HG03469 (cell line): Measurements from ENCODE around the gene CACNA2D3.
"Not testable (repeated sequence)": the region's sequence is repeated elsewhere in the genome, so short reads cannot be mapped to it uniquely, and the experiment has no call there.

Source experiments
- ATAC-seq: cut with Tn5 transposase; IDR thresholded peaks from one replicate; pipeline ENCODE4 v1.9.1; 2021; ENCODE audit warnings: mild to moderate bottlenecking, moderate library complexity, moderate number of reproducible peaks; ENCODE audit not compliant: unreplicated experiment

Gene CACNA2D3

GRCh38 chr3:54968546-54969172, 846.3 kb downstream of the CACNA2D3 start:
- ATAC-seq = no peak

GRCh38 chr3:54969652-54970051, 847.3 kb downstream of the CACNA2D3 start:
- ATAC-seq = no peak

- no peak for ATAC-seq
These were observed 848.5 kb downstream of the CACNA2D3 start for GRCh38 chr3:54970895-54971294.

- ATAC-seq = no peak
These were observed 855.1 kb downstream of the CACNA2D3 start for GRCh38 chr3:54977439-54977838.

DNA sequence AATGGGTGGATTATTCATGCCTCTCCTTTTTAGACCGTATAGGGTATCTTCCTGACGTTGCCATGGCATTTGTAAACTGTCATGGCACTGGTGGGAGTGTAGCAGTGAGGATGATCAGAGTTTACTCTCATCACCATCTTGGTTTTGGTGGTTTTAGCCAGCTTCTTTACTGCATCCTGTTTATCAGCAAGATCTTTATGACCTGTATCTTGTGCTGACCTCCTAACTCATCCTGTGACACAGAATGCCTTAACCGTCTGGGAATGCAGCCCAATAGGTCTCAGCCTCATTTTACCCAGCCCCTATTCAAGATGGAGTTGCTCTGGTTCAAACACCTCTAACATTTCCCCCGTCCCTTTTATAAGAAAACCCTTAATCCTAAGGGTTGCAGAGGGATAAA, 855.6 kb downstream of the CACNA2D3 start:
- not testable (repeated sequence) for ATAC-seq

DNA sequence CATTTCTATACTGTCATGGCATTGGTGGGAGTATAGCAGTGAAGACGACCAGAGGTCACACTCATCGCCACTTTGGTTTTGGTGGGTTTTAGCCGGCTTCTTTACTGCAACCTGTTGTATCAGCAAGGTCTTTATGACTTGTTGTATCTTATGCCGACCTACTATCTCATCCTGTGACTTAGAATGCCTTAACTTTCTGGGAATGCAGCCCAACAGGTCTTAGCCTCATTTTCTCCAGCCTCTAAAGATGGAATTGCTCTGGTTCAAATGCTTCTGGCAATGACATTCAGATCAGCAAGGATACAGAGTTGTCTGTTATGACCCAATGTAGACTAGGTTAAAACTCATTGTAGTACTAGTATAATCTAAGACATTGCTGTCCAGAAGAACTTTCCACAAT, 860.5 kb downstream of the CACNA2D3 start:
- no peak for ATAC-seq

- no peak for ATAC-seq
These were observed 861.1 kb downstream of the CACNA2D3 start for GRCh38 chr3:54983266-54984099.

DNA sequence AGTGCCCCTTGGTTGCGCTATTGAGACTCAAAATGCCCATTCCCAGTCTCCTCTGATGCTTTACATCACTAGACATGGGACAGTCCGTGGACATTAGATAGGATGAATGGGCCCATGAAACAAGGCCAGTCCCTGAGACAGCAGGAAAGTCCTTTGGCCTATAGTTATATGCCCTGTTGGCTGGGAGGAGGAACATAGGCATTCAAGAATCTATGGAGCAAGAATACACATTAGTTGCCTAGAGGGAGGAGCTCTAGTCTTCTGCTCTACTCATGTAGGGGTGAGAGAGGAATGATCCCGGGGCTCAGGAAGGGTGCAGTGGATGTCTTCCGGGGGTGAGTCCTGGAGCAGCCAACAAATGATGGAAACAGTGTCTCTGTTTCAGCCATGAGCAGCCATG, 863.5 kb downstream of the CACNA2D3 start:
- ATAC-seq = no peak

DNA sequence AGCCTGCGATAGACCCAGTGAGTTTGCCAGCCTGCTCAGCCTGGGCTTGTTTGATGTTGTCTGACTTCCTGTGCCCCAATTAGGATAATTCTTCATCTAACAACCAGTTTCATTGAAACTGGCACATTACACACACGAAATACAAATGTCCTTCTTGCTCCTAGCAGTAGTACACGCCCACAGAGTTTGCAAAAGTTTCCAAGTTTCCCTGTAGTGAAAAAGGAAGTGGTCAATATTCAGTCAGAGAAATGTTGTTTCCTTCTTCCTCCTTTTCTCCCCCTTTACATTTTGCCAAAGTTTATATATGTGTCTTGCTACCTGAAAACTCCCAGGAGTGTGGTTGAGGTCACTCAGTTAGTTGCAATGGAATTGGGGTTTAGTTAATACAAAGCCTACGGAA, 863.9 kb downstream of the CACNA2D3 start:
- ATAC-seq = no peak

DNA sequence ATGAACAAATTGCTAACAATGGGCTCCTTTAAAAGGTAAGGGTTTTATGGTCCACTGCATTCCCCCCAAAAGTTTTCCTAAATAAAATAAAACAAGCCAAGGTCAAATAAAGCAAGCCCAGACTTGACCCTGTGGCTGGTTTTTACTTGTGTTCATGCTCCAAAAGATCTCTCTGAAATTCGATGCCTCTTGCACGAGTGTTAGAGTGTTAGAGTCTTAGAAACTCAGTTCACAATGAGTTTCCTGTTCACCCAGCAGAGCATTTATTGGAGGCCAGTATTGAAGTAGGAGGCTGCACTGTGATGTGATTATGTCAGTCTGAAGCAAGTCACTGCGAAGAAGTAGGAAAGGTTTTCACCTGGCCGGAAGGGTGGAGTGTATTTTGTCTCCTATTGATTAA, 865.4 kb downstream of the CACNA2D3 start:
- no peak for ATAC-seq

DNA sequence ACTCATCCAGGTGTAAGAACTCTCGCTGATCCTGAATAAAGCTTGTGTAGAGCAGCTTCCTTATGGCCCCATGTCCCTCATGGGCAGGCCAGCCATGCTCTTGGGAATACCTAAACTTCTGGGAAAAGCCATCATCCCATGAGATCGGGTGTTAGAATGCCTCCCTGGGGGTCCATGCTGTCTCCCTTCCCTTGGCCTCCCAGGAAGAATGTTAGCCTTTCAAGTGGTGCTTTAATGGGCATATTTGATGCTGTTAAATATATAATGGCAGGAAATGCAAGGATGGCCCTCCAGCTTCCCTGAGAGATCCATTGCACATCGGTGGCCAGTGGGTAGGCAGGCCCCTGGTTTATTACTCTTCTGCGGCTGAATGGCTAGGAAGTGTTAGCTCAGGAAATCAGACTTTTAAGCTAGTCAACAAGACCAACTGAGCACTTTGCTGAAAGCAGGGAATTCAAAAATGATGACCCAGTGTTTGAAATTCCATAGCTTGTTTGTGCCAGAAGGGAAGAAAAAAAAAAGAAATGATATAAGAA, 866.0 kb downstream of the CACNA2D3 start:
- no peak for ATAC-seq

DNA sequence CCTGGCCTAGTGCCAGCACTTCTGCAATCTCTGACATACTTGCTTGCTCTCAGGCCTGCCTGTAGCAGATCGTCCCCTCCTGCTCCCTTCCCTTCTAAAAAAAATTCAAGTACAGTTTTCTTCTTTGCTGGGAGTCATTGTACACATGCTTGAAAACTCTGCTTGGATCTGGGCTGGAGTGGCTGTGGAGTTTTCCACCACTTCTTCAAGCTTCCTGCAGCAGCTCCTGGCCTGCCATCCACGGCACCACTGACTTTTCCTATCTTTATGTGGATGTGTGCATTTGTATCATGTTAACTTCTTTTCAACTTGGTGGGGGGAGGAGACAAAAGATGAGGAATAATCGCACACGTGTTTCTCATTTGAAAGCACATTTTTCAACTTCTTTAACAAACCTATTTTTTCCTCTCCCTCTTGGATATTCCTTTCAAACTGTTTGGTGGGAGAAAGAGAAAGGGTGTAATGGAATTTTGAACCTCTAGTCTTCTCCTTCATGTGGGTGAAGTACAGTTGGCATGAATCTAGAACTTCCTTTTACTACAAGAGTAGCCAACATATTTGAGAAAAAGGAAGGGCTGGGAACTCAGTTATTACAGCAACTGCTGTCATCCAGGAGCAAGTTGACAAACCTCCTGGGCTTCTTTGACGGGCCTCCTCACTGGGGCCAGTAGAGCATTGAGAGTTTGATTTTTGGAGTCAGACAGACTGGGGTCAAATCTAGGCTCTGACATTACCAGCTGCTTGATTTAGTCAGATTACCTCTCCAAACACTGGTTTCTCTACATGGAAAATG, 866.7 kb downstream of the CACNA2D3 start:
- no peak for ATAC-seq

GRCh38 chr3:54994111-54994513, 871.8 kb downstream of the CACNA2D3 start:
- ATAC-seq = no peak

DNA sequence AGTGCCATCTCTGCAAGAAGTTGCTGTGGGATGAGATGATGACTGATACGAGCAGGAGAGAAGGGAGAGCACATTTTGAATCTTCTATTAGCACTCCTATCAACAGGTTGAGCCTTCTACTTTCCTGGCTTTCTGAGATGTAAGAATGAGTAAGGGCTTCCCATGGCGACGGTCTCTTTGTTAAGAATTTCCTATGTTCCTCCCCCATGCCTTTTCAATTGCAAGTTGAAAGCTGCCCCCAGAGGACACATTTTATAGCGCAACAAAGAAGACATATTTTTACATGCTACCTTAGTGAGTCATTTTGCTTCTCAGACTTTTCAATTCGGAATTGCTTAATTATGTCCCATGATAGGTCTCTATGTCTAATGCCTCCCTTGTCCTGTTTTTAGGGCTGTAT, 876.8 kb downstream of the CACNA2D3 start:
- no peak for ATAC-seq

DNA sequence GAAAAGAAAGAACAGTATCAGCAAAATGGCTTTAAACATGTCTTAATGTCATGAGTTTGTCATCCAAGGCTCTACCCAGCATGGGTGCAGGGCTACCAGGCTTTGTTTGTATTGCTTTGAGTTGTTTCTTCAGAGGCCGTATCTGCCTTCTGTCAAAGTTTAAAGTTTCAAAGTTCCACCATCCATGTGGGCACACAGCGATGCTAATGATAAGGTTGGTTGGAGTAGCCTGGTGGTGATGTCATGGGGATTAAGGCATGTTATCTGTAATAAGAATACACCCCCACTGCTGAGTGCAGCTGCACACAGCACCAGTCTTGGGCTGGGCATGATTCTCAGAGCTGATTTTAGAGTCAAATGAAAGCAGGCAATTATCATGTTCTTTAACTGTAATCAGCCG, 877.5 kb downstream of the CACNA2D3 start:
- ATAC-seq = no peak

DNA sequence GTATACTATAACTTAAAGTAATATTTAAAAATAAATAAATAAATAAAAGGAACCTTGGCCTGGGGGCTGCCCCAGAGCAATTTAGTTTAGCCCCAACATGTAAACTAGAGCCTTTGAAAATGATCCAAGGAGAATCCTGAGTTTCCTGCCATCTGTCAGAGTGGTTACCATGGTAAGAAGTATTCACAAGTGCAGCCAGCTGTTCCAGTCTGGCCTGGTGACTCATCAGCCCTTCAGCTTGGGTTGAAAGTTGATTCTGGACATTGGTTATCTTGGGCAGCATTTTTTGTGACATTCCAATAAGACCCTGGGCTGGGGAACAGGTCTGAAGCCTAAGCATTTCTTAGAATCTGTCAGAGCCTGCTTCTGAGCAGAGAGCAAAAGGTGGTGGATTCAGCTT, 878.2 kb downstream of the CACNA2D3 start:
- no peak for ATAC-seq

- ATAC-seq = no peak
These were observed 878.6 kb downstream of the CACNA2D3 start for GRCh38 chr3:55000953-55001352.

DNA sequence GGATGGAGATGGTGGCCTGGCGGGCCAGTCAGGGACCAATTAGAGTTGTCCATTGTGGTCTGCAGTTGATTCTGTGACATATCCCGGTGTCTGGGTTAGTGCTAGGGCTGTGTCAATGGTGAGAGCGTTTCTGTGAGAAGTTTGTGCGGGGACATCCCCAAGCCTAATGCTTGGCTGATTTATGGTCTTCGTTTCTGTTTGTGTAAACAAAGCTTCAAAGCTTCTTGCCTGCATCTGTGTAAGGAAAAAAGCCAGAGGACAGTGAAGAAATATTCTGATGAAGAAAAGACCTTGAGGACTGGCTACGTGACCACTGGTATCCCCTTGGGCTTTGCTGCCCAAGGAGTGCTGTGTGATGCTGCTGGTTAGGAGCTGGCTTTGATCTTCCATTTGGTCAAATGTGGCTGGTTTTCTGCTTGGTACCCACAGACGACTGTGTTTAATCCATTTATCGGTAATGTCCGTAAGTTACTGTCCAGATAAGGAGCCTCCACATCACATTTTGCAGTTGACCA, 880.1 kb downstream of the CACNA2D3 start:
- no peak for ATAC-seq

GRCh38 chr3:55006244-55006676, 883.9 kb downstream of the CACNA2D3 start:
- no peak for ATAC-seq

GRCh38 chr3:55007971-55008370, 885.6 kb downstream of the CACNA2D3 start:
- ATAC-seq = no peak

DNA sequence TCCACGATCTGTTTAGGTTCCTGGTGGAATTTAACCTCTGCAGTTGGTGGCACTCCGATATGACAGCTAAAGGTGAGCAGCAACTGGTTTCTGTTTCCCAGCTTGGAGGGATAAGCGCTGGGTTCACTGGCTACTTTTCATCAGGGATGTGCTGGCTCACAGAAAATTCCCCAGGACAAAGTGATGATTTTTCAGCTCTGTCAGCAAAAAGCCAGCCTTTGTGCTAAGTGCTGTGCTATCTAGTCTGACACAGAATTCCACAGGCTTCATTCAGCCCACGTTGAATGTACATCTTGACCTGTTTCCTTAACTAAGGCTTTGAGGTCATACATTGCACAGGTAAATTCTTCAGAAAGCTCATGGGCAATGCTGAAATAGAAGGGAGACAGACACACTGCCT, 887.0 kb downstream of the CACNA2D3 start:
- no peak for ATAC-seq
